ENCODE data around the gene CASP7.

The CASP7 gene

GRCh38 chr10:113775686-113776294 lies 96.1 kb downstream of the CASP7 start:
- peak; percentile 2 for TF ChIP-seq CTCF (IDR thresholded peaks at IDR 0.05; ENCODE audit: control insufficient read depth, insufficient read depth, low read depth, low read length, missing control alignments)
- no peak for DNase-seq (ENCODE audit: low read depth)

GRCh38 chr10:113776553-113776952 lies 96.8 kb downstream of the CASP7 start:
- DNase-seq (ENCODE audit: low read depth) = no peak
- H3K4me3 ChIP-seq (ENCODE audit: control insufficient read depth, low read depth, low read length) = no peak overlapping the region
- TF ChIP-seq CTCF (IDR thresholded peaks at IDR 0.05; ENCODE audit: control insufficient read depth, insufficient read depth, low read depth, low read length, missing control alignments) = no peak

More at GRCh38 chr10:113775686-113776294, 96.1 kb downstream of the CASP7 start:
- H3K4me3 ChIP-seq (ENCODE audit: control insufficient read depth, low read depth, low read length) = no peak overlapping the region
